A549 (cell line): Measurements from ENCODE around the gene CCNI.

ENCODE experiments used
- CEBPB ChIP-seq, 2 experiments: fragments of >200 bp in 1 of 2; sonication (Bioruptor Twin) in 1 of 2; formaldehyde crosslinking in 1 of 2; IDR thresholded peaks; 2 replicates each; pipeline ENCODE4 v1.6.1; 2012 to 2016
- CHD2 ChIP-seq: fragments of 150-350 bp; IDR thresholded peaks from 2 replicates; pipeline ENCODE4 v1.6.1; 2014; ENCODE audit warnings: low read length; ENCODE audit not compliant: partially characterized antibody
- CHD4 ChIP-seq: fragments of 200-600 bp; sonication (generic); IDR thresholded peaks from 2 replicates; pipeline ENCODE4 v1.6.1; 2016; ENCODE audit warnings: antibody characterized with exemption, mild to moderate bottlenecking, borderline replicate concordance
- EP300 ChIP-seq, 2 experiments: fragments of >200 bp; sonication (Bioruptor Twin); formaldehyde crosslinking; IDR thresholded peaks; 2 replicates in 1 of 2; 3 replicates in 1 of 2; pipeline ENCODE4 v1.6.1; 2016 to 2017
- KDM1A ChIP-seq: fragments of 200-600 bp; sonication (generic); IDR thresholded peaks from 2 replicates; pipeline ENCODE4 v1.6.1; 2016; ENCODE audit warnings: low read depth, mild to moderate bottlenecking
- NFE2L2 ChIP-seq: fragments of 150-350 bp; conservative IDR thresholded peaks from 2 replicates; pipeline ENCODE4 v1.6.1; 2014; ENCODE audit warnings: low read length
- NPAS2 ChIP-seq: fragments of 250-450 bp; sonication (Bioruptor Pico); IDR thresholded peaks from 2 replicates; pipeline ENCODE4 v1.8.0; 2022; ENCODE audit warnings: mild to moderate bottlenecking, moderate library complexity, borderline replicate concordance
- POLR2A ChIP-seq: IDR thresholded peaks from 2 replicates; pipeline ENCODE4 v1.6.1; 2012; ENCODE audit warnings: mild to moderate bottlenecking, low read length
- RAD21 ChIP-seq, 2 experiments: fragments of >200 bp in 1 of 2; sonication (Bioruptor Twin) in 1 of 2; formaldehyde crosslinking in 1 of 2; IDR thresholded peaks in 1 of 2; conservative IDR thresholded peaks in 1 of 2; 2 replicates in 1 of 2; 3 replicates in 1 of 2; pipeline ENCODE4 v1.6.1; 2012 to 2018; ENCODE audit warnings: inconsistent platforms in 1 of 2
- RCOR1 ChIP-seq: fragments of 150-350 bp; IDR thresholded peaks from 2 replicates; pipeline ENCODE4 v1.6.1; 2014; ENCODE audit warnings: antibody characterized with exemption, low read length, low read depth
- TF ChIP-seq, protein P1 (sequence below): fragments of >200 bp; sonication (Bioruptor Twin); formaldehyde crosslinking; IDR thresholded peaks from 3 replicates; pipeline ENCODE4 v1.6.1; 2016
- TF ChIP-seq, protein P2 (sequence below): IDR thresholded peaks from 2 replicates; pipeline ENCODE4 v1.6.1; 2012
- TF ChIP-seq, protein P3 (sequence below): fragments of >200 bp; sonication (Bioruptor Twin); formaldehyde crosslinking; IDR thresholded peaks from 3 replicates; pipeline ENCODE4 v1.5.1; 2016

GRCh38 chr4:77073981-77074380 is 1.8 kb downstream of the CCNI start:
- TF ChIP-seq, protein P1, sequence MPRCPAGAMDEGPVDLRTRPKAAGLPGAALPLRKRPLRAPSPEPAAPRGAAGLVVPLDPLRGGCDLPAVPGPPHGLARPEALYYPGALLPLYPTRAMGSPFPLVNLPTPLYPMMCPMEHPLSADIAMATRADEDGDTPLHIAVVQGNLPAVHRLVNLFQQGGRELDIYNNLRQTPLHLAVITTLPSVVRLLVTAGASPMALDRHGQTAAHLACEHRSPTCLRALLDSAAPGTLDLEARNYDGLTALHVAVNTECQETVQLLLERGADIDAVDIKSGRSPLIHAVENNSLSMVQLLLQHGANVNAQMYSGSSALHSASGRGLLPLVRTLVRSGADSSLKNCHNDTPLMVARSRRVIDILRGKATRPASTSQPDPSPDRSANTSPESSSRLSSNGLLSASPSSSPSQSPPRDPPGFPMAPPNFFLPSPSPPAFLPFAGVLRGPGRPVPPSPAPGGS, result no peak
- TF ChIP-seq, protein P2, sequence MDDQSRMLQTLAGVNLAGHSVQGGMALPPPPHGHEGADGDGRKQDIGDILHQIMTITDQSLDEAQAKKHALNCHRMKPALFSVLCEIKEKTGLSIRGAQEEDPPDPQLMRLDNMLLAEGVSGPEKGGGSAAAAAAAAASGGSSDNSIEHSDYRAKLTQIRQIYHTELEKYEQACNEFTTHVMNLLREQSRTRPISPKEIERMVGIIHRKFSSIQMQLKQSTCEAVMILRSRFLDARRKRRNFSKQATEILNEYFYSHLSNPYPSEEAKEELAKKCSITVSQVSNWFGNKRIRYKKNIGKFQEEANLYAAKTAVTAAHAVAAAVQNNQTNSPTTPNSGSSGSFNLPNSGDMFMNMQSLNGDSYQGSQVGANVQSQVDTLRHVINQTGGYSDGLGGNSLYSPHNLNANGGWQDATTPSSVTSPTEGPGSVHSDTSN, result no peak
- TF ChIP-seq, protein P3, sequence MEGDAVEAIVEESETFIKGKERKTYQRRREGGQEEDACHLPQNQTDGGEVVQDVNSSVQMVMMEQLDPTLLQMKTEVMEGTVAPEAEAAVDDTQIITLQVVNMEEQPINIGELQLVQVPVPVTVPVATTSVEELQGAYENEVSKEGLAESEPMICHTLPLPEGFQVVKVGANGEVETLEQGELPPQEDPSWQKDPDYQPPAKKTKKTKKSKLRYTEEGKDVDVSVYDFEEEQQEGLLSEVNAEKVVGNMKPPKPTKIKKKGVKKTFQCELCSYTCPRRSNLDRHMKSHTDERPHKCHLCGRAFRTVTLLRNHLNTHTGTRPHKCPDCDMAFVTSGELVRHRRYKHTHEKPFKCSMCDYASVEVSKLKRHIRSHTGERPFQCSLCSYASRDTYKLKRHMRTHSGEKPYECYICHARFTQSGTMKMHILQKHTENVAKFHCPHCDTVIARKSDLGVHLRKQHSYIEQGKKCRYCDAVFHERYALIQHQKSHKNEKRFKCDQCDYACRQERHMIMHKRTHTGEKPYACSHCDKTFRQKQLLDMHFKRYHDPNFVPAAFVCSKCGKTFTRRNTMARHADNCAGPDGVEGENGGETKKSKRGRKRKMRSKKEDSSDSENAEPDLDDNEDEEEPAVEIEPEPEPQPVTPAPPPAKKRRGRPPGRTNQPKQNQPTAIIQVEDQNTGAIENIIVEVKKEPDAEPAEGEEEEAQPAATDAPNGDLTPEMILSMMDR, result no peak
- TF ChIP-seq RCOR1 (no peak), KDM1A (no peak), EP300 (IDR thresholded peaks at IDR 0.05) (no peak), POLR2A (no peak), CEBPB (IDR thresholded peaks at IDR 0.05) (no peak), NPAS2 (CRISPR knock-in tag) (no peak), NFE2L2 (no peak), RAD21 (conservative IDR thresholded peaks at IDR 0.05 in 1 of 2, IDR thresholded peaks at IDR 0.05 in 1 of 2) (no peak), CHD2 (no peak), CHD4 (no peak)
